GM23338 (cell line): ENCODE measurements around the gene TNK2. TPM values are rescaled to one million over a fixed set of nuclear protein-coding genes. Genes with fewer than 3 reads are reported as not detected.
A peak's percentile ranks its signal among the peaks of the same experiment; 100 is the strongest.

Experiments used
- ATAC-seq: fragments of 200-7000 bp; cut with Tn5 transposase; 3 replicates; pipeline ENCODE4 v1.9.1; 2020
- DNase-seq: peaks from one replicate; pipeline ENCODE4 v3.0.0-alpha.2; 2015; ENCODE audit warnings: low spot score
- H2AFZ ChIP-seq: fragments of 200-600 bp; sonication (generic); 2 replicates; pipeline ENCODE4 v1.8.0; 2016; ENCODE audit warnings: antibody characterized with exemption, mild to moderate bottlenecking, moderate library complexity
- H3F3A ChIP-seq: fragments of 200-600 bp; sonication (generic); replicated peaks from 2 replicates; pipeline ENCODE4 v1.8.0; 2017; ENCODE audit warnings: antibody characterized with exemption, mixed run types, low read depth
- H3K27ac ChIP-seq: fragments of 200-600 bp; sonication (generic); 2 replicates; pipeline ENCODE4 v1.6.1; 2016; ENCODE audit warnings: low read depth
- H3K27me3 ChIP-seq: fragments of 200-600 bp; sonication (generic); 2 replicates; pipeline ENCODE4 v1.8.0; 2016; ENCODE audit warnings: mild to moderate bottlenecking, mixed run types, moderate library complexity; ENCODE audit not compliant: insufficient read depth
- H3K36me3 ChIP-seq: fragments of 200-600 bp; sonication (generic); 2 replicates; pipeline ENCODE4 v1.8.0; 2016; ENCODE audit warnings: mild to moderate bottlenecking; ENCODE audit not compliant: insufficient read depth
- H3K4me1 ChIP-seq: fragments of 200-600 bp; sonication (generic); 2 replicates; pipeline ENCODE4 v1.8.0; 2016; ENCODE audit warnings: mild to moderate bottlenecking, moderate library complexity; ENCODE audit not compliant: insufficient read depth
- H3K4me2 ChIP-seq: fragments of 200-600 bp; sonication (generic); 2 replicates; pipeline ENCODE4 v1.7.1; 2017; ENCODE audit warnings: mixed run types
- H3K4me3 ChIP-seq: fragments of 200-600 bp; sonication (generic); 2 replicates; pipeline ENCODE4 v1.6.1; 2016; ENCODE audit warnings: mixed run types
- H3K79me2 ChIP-seq: fragments of 200-600 bp; sonication (generic); replicated peaks from 2 replicates; pipeline ENCODE4 v1.8.0; 2017; ENCODE audit warnings: mild to moderate bottlenecking; ENCODE audit not compliant: insufficient read depth
- H3K9me2 ChIP-seq: fragments of 200-600 bp; sonication (generic); 2 replicates; pipeline ENCODE4 v1.8.0; 2017; ENCODE audit not compliant: insufficient read depth
- H4K20me1 ChIP-seq: fragments of 200-600 bp; sonication (generic); replicated peaks from 2 replicates; pipeline ENCODE4 v1.8.0; 2017; ENCODE audit warnings: mild to moderate bottlenecking; ENCODE audit not compliant: insufficient read depth
- H3K27ac Mint-ChIP-seq: 2 replicates; pipeline ENCODE4 v1.8.0; 2020; ENCODE audit warnings: inconsistent platforms, mild to moderate bottlenecking, moderate library complexity, mixed read lengths
- H3K27me3 Mint-ChIP-seq: 3 replicates; pipeline ENCODE4 v1.8.0; 2022; ENCODE audit warnings: low read depth, mild to moderate bottlenecking, moderate library complexity, mixed read lengths, inconsistent platforms; ENCODE audit not compliant: insufficient read depth, poor library complexity
- H3K36me3 Mint-ChIP-seq: 3 replicates; pipeline ENCODE4 v1.8.0; 2021; ENCODE audit warnings: low read depth, mild to moderate bottlenecking, inconsistent platforms, moderate library complexity, mixed read lengths
- H3K4me1 Mint-ChIP-seq: 3 replicates; pipeline ENCODE4 v1.8.0; 2020; ENCODE audit warnings: mild to moderate bottlenecking, inconsistent platforms, mixed read lengths
- H3K4me3 Mint-ChIP-seq: 3 replicates; pipeline ENCODE4 v1.8.0; 2021; ENCODE audit warnings: moderate library complexity, mild to moderate bottlenecking, inconsistent platforms, mixed read lengths
- H3K9me3 Mint-ChIP-seq: 3 replicates; pipeline ENCODE4 v1.8.0; 2020; ENCODE audit warnings: moderate library complexity, mild to moderate bottlenecking, inconsistent platforms, mixed read lengths
- EZH2phosphoT487 ChIP-seq: fragments of 200-600 bp; sonication (generic); IDR thresholded peaks from one replicate; pipeline ENCODE4 v1.8.1; 2018; ENCODE audit warnings: antibody characterized with exemption; ENCODE audit not compliant: unreplicated experiment
- ZNF114 ChIP-seq: fragments of 250-450 bp; sonication (Bioruptor Pico); IDR thresholded peaks from 2 replicates; pipeline ENCODE4 v1.5.0; 2020; ENCODE audit warnings: mild to moderate bottlenecking, moderate library complexity
- ZNF331 ChIP-seq: fragments of 250-450 bp; sonication (Bioruptor Pico); IDR thresholded peaks from 2 replicates; pipeline ENCODE4 v1.5.0; 2020; ENCODE audit warnings: low read depth, mild to moderate bottlenecking, moderate library complexity
- polyA plus RNA-seq: library from polyadenylated mRNA; unstranded; fragments of >200 nt; fragmentation: Nextera tagmentation; extraction: Ambion mirVana; gene quantifications from 2 replicates; pipeline ENCODE4 v1.2.1, GENCODE V29; 2016
- total RNA-seq: library from RNA; depleted of rRNA; stranded (reverse); fragments of >200 nt; shearing (Covaris generic); gene quantifications from 2 replicates; pipeline ENCODE4 v1.2.3, GENCODE V29; 2014
- TF ChIP-seq, protein P1 (sequence below), 2 experiments: fragments of 200-600 bp in 1 of 2; sonication (generic) in 1 of 2; conservative IDR thresholded peaks; 2 replicates each; pipeline versions ENCODE4 v1.5.1 to v1.6.1; 2016 to 2017; ENCODE audit warnings: antibody characterized with exemption in 2 of 2, low read depth in 2 of 2, mild to moderate bottlenecking in 2 of 2, moderate library complexity in 1 of 2
- TF ChIP-seq, protein P2 (sequence below): IDR thresholded peaks from 2 replicates; pipeline ENCODE4 v1.6.1; 2016; ENCODE audit warnings: antibody characterized with exemption
- TF ChIP-seq, protein P3 (sequence below): fragments of 250-450 bp; sonication (Bioruptor Pico); IDR thresholded peaks from 2 replicates; pipeline ENCODE4 v1.5.0; 2020; ENCODE audit warnings: mild to moderate bottlenecking, moderate library complexity

The TNK2 gene
- total and polyA plus RNA-seq, 2 experiments from 2014 or later: 10.0 to 22.5 TPM

DNA sequence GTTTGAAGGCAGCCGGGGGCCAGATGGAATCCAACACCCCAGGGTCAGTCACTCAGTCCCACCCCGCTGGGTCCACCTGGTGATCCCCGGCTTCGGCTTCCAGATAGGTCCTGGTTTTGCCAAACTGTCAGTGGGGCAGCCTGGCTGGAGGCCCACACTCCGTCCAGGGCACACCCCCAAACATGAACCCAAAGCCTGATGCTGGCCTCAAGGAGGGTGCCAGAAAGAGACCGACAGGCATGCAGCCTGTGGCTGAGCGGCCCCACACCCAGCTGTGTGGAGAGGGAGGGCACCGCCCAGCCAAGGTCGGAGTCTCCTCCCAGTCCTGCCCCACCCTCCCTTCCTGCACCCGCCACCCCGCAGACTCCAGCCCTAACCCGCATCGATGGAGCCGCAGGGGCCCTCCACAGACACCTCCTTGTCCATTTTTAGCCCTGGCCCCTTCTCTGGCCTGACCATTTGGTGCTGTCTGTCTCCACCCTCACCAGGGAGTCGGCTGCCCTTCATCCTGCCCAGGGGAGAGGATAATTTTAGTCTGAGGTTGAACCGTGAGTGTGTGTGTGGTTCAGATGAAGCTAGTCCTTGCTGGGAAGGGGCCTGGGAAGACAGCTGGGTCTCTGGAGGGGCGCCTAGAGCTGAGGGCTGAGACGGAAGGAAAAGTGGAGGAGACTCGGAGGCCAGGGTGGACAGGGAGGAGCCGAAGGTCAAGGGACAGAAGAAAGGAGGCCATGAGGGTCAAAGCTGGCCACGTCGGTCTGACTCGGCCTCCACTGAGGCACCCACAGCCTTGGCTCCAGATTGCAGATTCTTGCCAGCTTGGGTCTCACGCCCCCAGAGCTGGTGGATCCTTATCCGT is 23.1 kb downstream of the TNK2 start:
- Mint-ChIP-seq H3K36me3 (peaks cover 11% of the 10 kb centered on the region; the same call in 2 of the 3 replicates), H3K4me1 (peaks cover 45% of the 10 kb centered on the region), H3K4me3 (no peak overlapping the region), H3K27ac (peak overlapping the region; percentile 67; the same call in 1 of the 2 replicates), H3K27me3 (peaks cover 7% of the 10 kb centered on the region), H3K9me3 (no peaks in the 10 kb centered on the region; the same call in 2 of the 3 replicates)
- Histone ChIP-seq H3K27me3 (no peaks in the 10 kb centered on the region), H3K27ac (no peak overlapping the region), H3K79me2 (no peaks in the 10 kb centered on the region; the same call in 1 of the 2 replicates), H2AFZ (no peak overlapping the region), H3F3A (0 out of 2 replicates have a peak, but pooled peaks cover 12% of the 10 kb centered on the region), H3K4me3 (no peak overlapping the region), H3K4me2 (no peak overlapping the region), H3K36me3 (no peaks in the 10 kb centered on the region), H4K20me1 (no peaks in the 10 kb centered on the region), H3K9me2 (no peaks in the 10 kb centered on the region), H3K4me1 (peaks cover 16% of the 10 kb centered on the region)
- no peak for TF ChIP-seq ZNF114
- TF ChIP-seq EZH2phosphoT487: no peak
- TF ChIP-seq, protein P1, sequence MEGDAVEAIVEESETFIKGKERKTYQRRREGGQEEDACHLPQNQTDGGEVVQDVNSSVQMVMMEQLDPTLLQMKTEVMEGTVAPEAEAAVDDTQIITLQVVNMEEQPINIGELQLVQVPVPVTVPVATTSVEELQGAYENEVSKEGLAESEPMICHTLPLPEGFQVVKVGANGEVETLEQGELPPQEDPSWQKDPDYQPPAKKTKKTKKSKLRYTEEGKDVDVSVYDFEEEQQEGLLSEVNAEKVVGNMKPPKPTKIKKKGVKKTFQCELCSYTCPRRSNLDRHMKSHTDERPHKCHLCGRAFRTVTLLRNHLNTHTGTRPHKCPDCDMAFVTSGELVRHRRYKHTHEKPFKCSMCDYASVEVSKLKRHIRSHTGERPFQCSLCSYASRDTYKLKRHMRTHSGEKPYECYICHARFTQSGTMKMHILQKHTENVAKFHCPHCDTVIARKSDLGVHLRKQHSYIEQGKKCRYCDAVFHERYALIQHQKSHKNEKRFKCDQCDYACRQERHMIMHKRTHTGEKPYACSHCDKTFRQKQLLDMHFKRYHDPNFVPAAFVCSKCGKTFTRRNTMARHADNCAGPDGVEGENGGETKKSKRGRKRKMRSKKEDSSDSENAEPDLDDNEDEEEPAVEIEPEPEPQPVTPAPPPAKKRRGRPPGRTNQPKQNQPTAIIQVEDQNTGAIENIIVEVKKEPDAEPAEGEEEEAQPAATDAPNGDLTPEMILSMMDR (conservative IDR thresholded peaks at IDR 0.05; ENCODE audit: low read depth in 2 of 2): no peak
- no peak for TF ChIP-seq ZNF331 (CRISPR knock-in tag)
- TF ChIP-seq, protein P2, sequence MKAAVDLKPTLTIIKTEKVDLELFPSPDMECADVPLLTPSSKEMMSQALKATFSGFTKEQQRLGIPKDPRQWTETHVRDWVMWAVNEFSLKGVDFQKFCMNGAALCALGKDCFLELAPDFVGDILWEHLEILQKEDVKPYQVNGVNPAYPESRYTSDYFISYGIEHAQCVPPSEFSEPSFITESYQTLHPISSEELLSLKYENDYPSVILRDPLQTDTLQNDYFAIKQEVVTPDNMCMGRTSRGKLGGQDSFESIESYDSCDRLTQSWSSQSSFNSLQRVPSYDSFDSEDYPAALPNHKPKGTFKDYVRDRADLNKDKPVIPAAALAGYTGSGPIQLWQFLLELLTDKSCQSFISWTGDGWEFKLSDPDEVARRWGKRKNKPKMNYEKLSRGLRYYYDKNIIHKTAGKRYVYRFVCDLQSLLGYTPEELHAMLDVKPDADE: no peak
- TF ChIP-seq, protein P3, sequence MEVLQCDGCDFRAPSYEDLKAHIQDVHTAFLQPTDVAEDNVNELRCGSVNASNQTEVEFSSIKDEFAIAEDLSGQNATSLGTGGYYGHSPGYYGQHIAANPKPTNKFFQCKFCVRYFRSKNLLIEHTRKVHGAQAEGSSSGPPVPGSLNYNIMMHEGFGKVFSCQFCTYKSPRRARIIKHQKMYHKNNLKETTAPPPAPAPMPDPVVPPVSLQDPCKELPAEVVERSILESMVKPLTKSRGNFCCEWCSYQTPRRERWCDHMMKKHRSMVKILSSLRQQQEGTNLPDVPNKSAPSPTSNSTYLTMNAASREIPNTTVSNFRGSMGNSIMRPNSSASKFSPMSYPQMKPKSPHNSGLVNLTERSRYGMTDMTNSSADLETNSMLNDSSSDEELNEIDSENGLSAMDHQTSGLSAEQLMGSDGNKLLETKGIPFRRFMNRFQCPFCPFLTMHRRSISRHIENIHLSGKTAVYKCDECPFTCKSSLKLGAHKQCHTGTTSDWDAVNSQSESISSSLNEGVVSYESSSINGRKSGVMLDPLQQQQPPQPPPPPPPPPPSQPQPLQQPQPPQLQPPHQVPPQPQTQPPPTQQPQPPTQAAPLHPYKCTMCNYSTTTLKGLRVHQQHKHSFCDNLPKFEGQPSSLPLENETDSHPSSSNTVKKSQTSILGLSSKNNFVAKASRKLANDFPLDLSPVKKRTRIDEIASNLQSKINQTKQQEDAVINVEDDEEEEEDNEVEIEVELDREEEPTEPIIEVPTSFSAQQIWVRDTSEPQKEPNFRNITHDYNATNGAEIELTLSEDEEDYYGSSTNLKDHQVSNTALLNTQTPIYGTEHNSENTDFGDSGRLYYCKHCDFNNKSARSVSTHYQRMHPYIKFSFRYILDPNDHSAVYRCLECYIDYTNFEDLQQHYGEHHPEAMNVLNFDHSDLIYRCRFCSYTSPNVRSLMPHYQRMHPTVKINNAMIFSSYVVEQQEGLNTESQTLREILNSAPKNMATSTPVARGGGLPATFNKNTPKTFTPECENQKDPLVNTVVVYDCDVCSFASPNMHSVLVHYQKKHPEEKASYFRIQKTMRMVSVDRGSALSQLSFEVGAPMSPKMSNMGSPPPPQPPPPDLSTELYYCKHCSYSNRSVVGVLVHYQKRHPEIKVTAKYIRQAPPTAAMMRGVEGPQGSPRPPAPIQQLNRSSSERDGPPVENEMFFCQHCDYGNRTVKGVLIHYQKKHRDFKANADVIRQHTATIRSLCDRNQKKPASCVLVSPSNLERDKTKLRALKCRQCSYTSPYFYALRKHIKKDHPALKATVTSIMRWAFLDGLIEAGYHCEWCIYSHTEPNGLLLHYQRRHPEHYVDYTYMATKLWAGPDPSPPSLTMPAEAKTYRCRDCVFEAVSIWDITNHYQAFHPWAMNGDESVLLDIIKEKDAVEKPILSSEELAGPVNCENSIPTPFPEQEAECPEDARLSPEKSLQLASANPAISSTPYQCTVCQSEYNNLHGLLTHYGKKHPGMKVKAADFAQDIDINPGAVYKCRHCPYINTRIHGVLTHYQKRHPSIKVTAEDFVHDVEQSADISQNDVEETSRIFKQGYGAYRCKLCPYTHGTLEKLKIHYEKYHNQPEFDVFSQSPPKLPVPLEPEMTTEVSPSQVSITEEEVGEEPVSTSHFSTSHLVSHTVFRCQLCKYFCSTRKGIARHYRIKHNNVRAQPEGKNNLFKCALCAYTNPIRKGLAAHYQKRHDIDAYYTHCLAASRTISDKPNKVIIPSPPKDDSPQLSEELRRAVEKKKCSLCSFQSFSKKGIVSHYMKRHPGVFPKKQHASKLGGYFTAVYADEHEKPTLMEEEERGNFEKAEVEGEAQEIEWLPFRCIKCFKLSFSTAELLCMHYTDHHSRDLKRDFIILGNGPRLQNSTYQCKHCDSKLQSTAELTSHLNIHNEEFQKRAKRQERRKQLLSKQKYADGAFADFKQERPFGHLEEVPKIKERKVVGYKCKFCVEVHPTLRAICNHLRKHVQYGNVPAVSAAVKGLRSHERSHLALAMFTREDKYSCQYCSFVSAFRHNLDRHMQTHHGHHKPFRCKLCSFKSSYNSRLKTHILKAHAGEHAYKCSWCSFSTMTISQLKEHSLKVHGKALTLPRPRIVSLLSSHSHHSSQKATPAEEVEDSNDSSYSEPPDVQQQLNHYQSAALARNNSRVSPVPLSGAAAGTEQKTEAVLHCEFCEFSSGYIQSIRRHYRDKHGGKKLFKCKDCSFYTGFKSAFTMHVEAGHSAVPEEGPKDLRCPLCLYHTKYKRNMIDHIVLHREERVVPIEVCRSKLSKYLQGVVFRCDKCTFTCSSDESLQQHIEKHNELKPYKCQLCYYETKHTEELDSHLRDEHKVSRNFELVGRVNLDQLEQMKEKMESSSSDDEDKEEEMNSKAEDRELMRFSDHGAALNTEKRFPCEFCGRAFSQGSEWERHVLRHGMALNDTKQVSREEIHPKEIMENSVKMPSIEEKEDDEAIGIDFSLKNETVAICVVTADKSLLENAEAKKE (CRISPR knock-in tag): no peak
- ATAC-seq (peak; percentile 10; the same call in 1 of the 3 replicates), DNase-seq (no peak)
